Large intestine (tissue), 3 donors: Measurements from ENCODE around the gene CDH13. TPM values are rescaled to one million over a fixed set of nuclear protein-coding genes. Genes with fewer than 3 reads are reported as not detected.

Experiments
- DNase-seq, 2 donors: peaks; one replicate each; pipeline versions ENCODE4 v3.0.0 to v3.0.0-alpha.2; 2013
- H3K27ac ChIP-seq: one replicate; pipeline ENCODE4 v1.5.1; 2013; ENCODE audit warnings: low read length
- H3K27me3 ChIP-seq: 2 replicates; pipeline ENCODE4 v1.6.1; 2013; ENCODE audit warnings: low read length; ENCODE audit not compliant: control insufficient read depth, insufficient read depth
- H3K36me3 ChIP-seq: 2 replicates; pipeline ENCODE4 v1.6.1; 2013; ENCODE audit warnings: low read length; ENCODE audit not compliant: control insufficient read depth, insufficient read depth
- H3K4me1 ChIP-seq: one replicate; pipeline ENCODE4 v1.6.1; 2013; ENCODE audit warnings: low read length; ENCODE audit not compliant: control insufficient read depth, insufficient read depth
- H3K4me3 ChIP-seq: one replicate; pipeline ENCODE4 v1.5.1; 2013; ENCODE audit warnings: low read length
- H3K9me3 ChIP-seq: one replicate; pipeline ENCODE4 v1.6.1; 2013; ENCODE audit warnings: mild to moderate bottlenecking, low read depth, low read length, moderate library complexity; ENCODE audit not compliant: control insufficient read depth
- WGBS: methylation state at CpG from one replicate; pipeline ENCODE4 v1.1.5; 2013; ENCODE audit warnings: low lambda C conversion rate; ENCODE audit not compliant: insufficient coverage; 5-methylcytosine and 5-hydroxymethylcytosine counted together
- polyA plus RNA-seq: library from polyadenylated mRNA; unstranded; fragments of 120-200 nt; gene quantifications from one replicate; pipeline ENCODE4 v1.2.1, GENCODE V29; 2013

CDH13 gene
- polyA plus RNA-seq, 1 donor = 17.1 TPM

DNA sequence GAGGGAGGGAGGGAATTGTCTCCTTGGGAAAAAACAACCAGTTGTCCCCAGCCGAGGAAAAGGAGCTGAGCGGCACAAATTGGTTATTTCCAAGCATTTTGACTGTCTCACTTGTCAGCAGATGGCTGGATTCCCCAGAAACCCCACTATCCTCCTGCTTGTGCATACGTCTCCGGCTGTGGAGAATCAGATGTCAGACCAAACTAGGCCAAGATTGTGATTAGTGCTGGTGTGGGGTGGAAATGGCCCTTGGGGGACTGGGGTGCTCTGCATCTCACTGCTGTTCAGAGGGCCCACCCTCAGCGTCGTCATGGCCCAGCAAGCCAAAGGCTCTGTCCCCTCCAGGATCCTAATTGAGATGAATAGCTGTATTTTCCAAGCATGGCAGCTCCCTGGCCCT is 1049.3 kb downstream of the CDH13 start:
- Histone ChIP-seq H3K4me3 (no peak overlapping the region), H3K27me3 (peaks cover 1% of the 10 kb centered on the region), H3K27ac (no peak overlapping the region), H3K9me3 (no peaks in the 10 kb centered on the region), H3K36me3 (no peaks in the 10 kb centered on the region), H3K4me1 (no peaks in the 10 kb centered on the region)
- no CpG with 5 or more reads among the region's 6 CpGs for WGBS
- no peak for DNase-seq

DNA sequence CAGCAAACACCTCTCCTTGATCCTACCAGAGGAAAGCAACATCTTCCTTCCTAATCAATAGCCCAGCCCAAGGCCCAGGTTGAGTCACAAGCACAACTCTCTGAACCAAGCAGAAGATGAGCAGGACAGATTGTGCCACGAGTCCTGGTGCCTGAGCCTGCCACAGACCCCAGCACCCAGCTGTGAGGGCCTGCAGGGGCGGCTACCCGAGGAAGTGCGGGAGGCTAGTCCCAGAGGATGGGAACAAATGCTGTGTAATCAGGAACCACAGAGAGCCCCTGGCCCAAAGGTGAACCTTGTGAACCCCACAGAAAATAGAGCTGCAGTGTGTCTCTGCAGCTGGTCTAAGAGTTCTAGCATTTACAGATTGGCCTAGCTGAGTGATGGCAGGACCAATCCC is 1054.2 kb downstream of the CDH13 start:
- no peak for DNase-seq
- peaks cover 7% of the 10 kb centered on the region for H3K27me3 ChIP-seq
- H3K4me3 ChIP-seq = no peak overlapping the region
- no peaks in the 10 kb centered on the region for H3K36me3 ChIP-seq
- H3K9me3 ChIP-seq = no peaks in the 10 kb centered on the region
- no peaks in the 10 kb centered on the region for H3K4me1 ChIP-seq
- WGBS = no CpG with 5 or more reads among the region's 4 CpGs
- H3K27ac ChIP-seq = no peak overlapping the region

- no peaks in the 10 kb centered on the region for H3K36me3 ChIP-seq
- no peaks in the 10 kb centered on the region for H3K9me3 ChIP-seq
- WGBS = 40% methylated on average over 1 of the region's 9 CpGs
- no peaks in the 10 kb centered on the region for H3K4me1 ChIP-seq
- no peak overlapping the region for H3K27ac ChIP-seq
- DNase-seq = no peak
- H3K4me3 ChIP-seq = no peak overlapping the region
- peaks cover 7% of the 10 kb centered on the region for H3K27me3 ChIP-seq
Measured at GRCh38 chr16:83681381-83681956, 1054.7 kb downstream of the CDH13 start.

- H3K36me3 ChIP-seq = no peaks in the 10 kb centered on the region
- WGBS = 83% methylated on average over 2 of the region's 13 CpGs
- H3K4me1 ChIP-seq = no peaks in the 10 kb centered on the region
- no peaks in the 10 kb centered on the region for H3K9me3 ChIP-seq
- H3K27me3 ChIP-seq = peaks cover 7% of the 10 kb centered on the region
- no peak for DNase-seq
- no peak overlapping the region for H3K4me3 ChIP-seq
- no peak overlapping the region for H3K27ac ChIP-seq
Measured at GRCh38 chr16:83682116-83682867, 1055.5 kb downstream of the CDH13 start.

DNA sequence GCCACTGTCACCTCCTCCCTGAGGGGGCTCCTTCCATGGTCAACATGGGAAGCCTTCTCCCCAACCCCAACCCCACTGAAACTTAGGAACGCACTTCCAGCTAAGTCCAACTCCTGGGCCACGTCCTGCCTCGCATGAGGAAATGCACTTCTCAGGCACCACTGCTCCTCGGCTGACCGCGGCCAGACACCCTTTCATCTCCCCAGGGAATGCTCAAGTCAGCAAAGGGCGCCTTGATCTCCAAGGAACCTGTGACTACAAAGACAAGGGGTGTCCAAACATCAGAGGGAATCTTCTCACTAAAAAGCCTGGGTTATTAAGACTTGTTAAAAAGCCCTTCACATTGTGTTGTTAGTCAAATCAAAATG is 1056.1 kb downstream of the CDH13 start:
- H3K27ac ChIP-seq = no peak overlapping the region
- H3K4me3 ChIP-seq = no peak overlapping the region
- no peaks in the 10 kb centered on the region for H3K4me1 ChIP-seq
- DNase-seq = no peak
- WGBS = no CpG with 5 or more reads among the region's 7 CpGs
- H3K36me3 ChIP-seq = no peaks in the 10 kb centered on the region
- peaks cover 7% of the 10 kb centered on the region for H3K27me3 ChIP-seq
- H3K9me3 ChIP-seq = no peaks in the 10 kb centered on the region

DNA sequence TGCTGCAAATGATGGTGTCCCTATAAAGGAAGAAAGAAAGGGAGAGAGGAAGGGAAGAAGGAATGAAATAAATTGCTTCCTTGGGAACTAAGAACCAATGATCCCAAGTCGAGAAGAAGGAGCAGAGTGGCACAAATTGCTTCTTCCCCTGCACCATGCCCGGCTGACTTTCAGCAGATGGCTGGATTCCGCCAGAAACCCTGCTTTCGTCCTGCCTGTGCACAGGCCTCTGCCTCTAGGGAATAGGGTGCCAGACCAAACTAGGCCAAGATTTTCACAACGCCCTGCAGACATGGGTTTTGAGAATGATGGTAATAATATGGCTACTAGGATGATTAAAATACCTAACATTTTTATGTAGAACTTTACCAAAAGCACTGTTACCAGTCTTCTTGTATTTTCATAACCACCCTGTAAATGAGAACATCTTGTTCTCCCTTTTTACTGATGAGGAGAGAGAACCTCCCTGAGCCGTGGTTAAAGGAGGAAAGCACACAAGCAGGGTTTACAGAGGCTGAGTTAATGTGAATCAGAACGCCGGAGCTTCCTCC is 1058.9 kb downstream of the CDH13 start:
- Histone ChIP-seq H3K27ac (no peak overlapping the region), H3K4me3 (no peak overlapping the region), H3K4me1 (no peaks in the 10 kb centered on the region), H3K36me3 (no peaks in the 10 kb centered on the region), H3K9me3 (no peaks in the 10 kb centered on the region), H3K27me3 (peaks cover 7% of the 10 kb centered on the region)
- no CpG with 5 or more reads among the region's 8 CpGs for WGBS
- no peak for DNase-seq

DNA sequence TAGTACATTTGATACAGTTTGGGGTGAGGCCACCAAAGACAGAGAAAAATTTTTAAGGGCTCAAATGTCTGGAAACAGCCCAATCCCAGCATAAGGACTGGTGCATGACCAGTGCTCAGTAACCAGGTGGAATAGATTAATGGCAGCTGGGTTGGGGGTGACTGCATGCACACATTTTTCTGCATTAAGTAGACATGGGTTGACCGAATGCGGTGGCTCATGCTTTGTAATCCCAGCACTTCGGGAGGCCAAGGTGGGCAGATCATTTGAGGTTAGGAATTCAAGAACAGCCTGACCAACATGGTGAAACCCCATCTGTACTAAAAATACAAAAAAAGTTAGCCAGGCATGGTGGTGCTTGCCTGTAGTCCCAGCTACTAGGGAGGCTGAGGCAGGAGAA is 1060.0 kb downstream of the CDH13 start:
- WGBS = 100% methylated on average over 1 of the region's 3 CpGs
- Histone ChIP-seq H3K36me3 (no peaks in the 10 kb centered on the region), H3K4me3 (no peak overlapping the region), H3K27me3 (peaks cover 4% of the 10 kb centered on the region), H3K27ac (no peak overlapping the region), H3K9me3 (no peaks in the 10 kb centered on the region), H3K4me1 (no peaks in the 10 kb centered on the region)
- no peak for DNase-seq

- H3K27ac ChIP-seq = no peak overlapping the region
- H3K4me3 ChIP-seq = no peak overlapping the region
- no peaks in the 10 kb centered on the region for H3K36me3 ChIP-seq
- peak in 1 of 2 donors; percentile 11 for DNase-seq
- no peaks in the 10 kb centered on the region for H3K27me3 ChIP-seq
- no peaks in the 10 kb centered on the region for H3K4me1 ChIP-seq
- H3K9me3 ChIP-seq = no peaks in the 10 kb centered on the region
- no CpG with 5 or more reads among the region's 5 CpGs for WGBS
Measured at GRCh38 chr16:83689385-83689831, 1062.6 kb downstream of the CDH13 start.

- Histone ChIP-seq H3K4me3 (no peak overlapping the region), H3K27me3 (no peaks in the 10 kb centered on the region), H3K9me3 (no peaks in the 10 kb centered on the region), H3K36me3 (no peaks in the 10 kb centered on the region), H3K27ac (no peak overlapping the region), H3K4me1 (no peaks in the 10 kb centered on the region)
- no peak for DNase-seq
- WGBS = 20% methylated on average over 2 of the region's 5 CpGs
Measured at GRCh38 chr16:83692224-83692623, 1065.5 kb downstream of the CDH13 start.

DNA sequence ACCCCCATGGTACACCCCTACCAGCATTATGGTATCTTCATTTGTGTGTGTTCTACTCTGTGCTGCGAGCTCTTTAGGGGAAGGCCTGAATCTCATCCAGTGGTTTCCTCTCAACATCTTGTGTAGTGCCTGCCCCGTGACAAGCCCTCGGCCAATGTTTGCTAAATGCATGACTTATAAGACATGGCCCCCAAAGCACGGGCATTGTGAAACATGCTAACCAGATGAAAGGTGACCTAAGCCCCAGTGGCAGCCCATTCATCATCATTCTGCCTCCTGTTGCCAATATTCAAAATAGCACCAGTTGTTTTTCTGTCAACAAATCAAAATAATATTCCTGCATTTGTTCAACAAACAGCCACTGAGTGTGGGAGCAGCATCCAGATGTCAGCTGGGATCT is 1072.2 kb downstream of the CDH13 start:
- Histone ChIP-seq H3K36me3 (no peaks in the 10 kb centered on the region), H3K9me3 (no peaks in the 10 kb centered on the region), H3K27ac (no peak overlapping the region), H3K4me1 (no peaks in the 10 kb centered on the region), H3K4me3 (no peak overlapping the region), H3K27me3 (no peaks in the 10 kb centered on the region)
- no peak for DNase-seq
- no CpG with 5 or more reads among the region's 4 CpGs for WGBS
